HepG2 (cell line): ENCODE results near the gene FBXL20.
A peak's percentile ranks its signal among the peaks of the same experiment; 100 is the strongest.

Experiments used
- CTCF ChIP-seq: sonication (generic); formaldehyde crosslinking; IDR thresholded peaks from 2 replicates; pipeline ENCODE4 v1.5.0; 2020; ENCODE audit warnings: mild to moderate bottlenecking, missing genetic modification reagents, moderate library complexity
- EZH2 ChIP-seq: conservative IDR thresholded peaks from 2 replicates; pipeline ENCODE4 v1.6.1; 2012; ENCODE audit warnings: mild to moderate bottlenecking, low read depth, low read length, moderate library complexity
- PHF8 ChIP-seq: sonication (generic); formaldehyde crosslinking; IDR thresholded peaks from 2 replicates; pipeline ENCODE4 v1.5.0; 2020; ENCODE audit warnings: missing genetic modification reagents
- SIX4 ChIP-seq: sonication (generic); formaldehyde crosslinking; IDR thresholded peaks from 2 replicates; pipeline ENCODE4 v1.4.0; 2020; ENCODE audit warnings: missing genetic modification reagents
- TAF1 ChIP-seq: sonication (generic); formaldehyde crosslinking; IDR thresholded peaks from 2 replicates; pipeline ENCODE4 v1.4.0; 2020; ENCODE audit warnings: missing genetic modification reagents
- XBP1 ChIP-seq: sonication (generic); formaldehyde crosslinking; IDR thresholded peaks from 2 replicates; pipeline ENCODE4 v1.5.0; 2020; ENCODE audit warnings: missing genetic modification reagents
- ZZZ3 ChIP-seq: sonication (generic); formaldehyde crosslinking; IDR thresholded peaks from 2 replicates; pipeline ENCODE4 v1.4.0; 2020; ENCODE audit warnings: missing genetic modification reagents, mild to moderate bottlenecking, borderline replicate concordance
- TF ChIP-seq, protein P1 (sequence below): IDR thresholded peaks from 2 replicates; pipeline ENCODE4 v1.6.1; 2016; ENCODE audit warnings: mild to moderate bottlenecking
- TF ChIP-seq, protein P2 (sequence below): sonication (generic); formaldehyde crosslinking; IDR thresholded peaks from 2 replicates; pipeline ENCODE4 v1.8.0; 2022; ENCODE audit warnings: mild to moderate bottlenecking, missing genetic modification reagents

DNA sequence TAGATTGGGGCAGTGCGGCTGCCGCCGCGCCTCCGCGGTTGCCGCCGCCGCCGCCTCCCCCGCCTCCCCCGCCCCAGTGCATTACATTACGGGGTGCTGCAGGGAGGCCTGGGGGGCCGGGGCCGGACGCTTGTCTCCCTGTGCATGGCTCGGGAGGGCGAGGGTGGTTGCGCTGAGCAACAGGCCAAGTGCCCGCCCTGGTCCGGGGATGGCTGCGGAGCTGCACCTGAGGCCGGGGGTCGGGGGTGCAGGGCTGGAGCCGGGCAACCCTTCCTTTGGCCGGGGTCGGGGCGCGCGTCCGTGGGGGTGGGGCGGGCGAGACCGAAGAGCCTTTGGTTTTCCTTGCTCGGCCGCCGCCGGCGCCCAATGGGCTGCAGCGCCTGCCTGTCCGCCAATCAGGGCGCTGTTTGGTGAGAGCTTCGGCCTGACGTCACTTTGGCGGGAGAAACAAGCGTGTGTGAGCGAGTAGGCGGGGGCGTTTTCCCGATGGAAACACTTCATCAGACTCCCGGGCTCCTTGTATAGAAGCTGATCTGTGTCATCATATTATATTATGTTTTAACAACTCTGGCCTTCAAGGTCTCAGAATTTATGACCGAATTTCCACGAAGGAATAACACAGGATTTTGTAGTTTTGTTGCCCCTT is 941 bp upstream of the FBXL20 start:
- TF ChIP-seq ZZZ3 (no peak; the same call in 1 of the 2 replicates), PHF8 (CRISPR knock-in tag) (peak; percentile 42; the same call in 1 of the 2 replicates), CTCF (no peak), EZH2 (no peak), TAF1 (CRISPR knock-in tag) (no peak), XBP1 (CRISPR knock-in tag) (no peak), SIX4 (CRISPR knock-in tag) (no peak)
- TF ChIP-seq, protein P1, sequence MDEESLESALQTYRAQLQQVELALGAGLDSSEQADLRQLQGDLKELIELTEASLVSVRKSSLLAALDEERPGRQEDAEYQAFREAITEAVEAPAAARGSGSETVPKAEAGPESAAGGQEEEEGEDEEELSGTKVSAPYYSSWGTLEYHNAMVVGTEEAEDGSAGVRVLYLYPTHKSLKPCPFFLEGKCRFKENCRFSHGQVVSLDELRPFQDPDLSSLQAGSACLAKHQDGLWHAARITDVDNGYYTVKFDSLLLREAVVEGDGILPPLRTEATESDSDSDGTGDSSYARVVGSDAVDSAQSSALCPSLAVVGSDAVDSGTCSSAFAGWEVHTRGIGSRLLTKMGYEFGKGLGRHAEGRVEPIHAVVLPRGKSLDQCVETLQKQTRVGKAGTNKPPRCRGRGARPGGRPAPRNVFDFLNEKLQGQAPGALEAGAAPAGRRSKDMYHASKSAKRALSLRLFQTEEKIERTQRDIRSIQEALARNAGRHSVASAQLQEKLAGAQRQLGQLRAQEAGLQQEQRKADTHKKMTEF (CRISPR knock-in tag) = no peak; the same call in 1 of the 2 replicates
- TF ChIP-seq, protein P2, sequence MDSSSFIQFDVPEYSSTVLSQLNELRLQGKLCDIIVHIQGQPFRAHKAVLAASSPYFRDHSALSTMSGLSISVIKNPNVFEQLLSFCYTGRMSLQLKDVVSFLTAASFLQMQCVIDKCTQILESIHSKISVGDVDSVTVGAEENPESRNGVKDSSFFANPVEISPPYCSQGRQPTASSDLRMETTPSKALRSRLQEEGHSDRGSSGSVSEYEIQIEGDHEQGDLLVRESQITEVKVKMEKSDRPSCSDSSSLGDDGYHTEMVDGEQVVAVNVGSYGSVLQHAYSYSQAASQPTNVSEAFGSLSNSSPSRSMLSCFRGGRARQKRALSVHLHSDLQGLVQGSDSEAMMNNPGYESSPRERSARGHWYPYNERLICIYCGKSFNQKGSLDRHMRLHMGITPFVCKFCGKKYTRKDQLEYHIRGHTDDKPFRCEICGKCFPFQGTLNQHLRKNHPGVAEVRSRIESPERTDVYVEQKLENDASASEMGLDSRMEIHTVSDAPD (CRISPR knock-in tag) = no peak
